DND-41 (cell line): ENCODE data around the gene PDLIM1.

Experiments
- EZH2 ChIP-seq: IDR thresholded peaks from 3 replicates; pipeline ENCODE4 v1.6.1; 2012; ENCODE audit warnings: borderline replicate concordance, low read depth, mild to moderate bottlenecking, moderate library complexity, low read length, inconsistent platforms; ENCODE audit not compliant: severe bottlenecking
- TF ChIP-seq, protein P1 (sequence below): IDR thresholded peaks from 2 replicates; pipeline ENCODE4 v1.5.1; 2012; ENCODE audit warnings: borderline replicate concordance, low read length, moderate library complexity, mild to moderate bottlenecking; ENCODE audit not compliant: poor library complexity, severe bottlenecking; ENCODE audit errors: extremely low read depth

DNA sequence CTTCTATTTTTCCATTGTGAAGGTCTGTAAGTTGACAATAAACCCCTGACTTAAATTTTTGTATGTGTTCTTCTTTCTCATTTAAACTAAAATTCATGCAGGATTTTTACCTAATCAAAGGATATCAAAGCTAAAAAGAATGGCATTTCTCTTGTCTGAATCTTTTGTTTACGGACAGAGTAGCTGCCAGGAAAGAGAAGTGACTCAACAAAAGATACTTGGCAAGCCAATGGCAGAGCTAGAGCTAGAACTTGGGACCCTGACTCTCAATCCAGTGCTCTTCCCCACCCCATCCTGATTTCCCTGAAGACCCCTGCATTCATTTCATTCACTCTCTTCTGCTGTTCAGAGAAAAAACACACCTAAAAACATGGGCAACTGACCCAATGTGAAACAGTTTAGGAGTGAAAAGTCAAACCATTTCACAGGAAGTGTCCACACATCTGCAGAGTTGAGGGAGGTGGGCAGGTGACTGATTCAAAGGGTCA lies 40.2 kb upstream of the PDLIM1 start:
- TF ChIP-seq, protein P1, sequence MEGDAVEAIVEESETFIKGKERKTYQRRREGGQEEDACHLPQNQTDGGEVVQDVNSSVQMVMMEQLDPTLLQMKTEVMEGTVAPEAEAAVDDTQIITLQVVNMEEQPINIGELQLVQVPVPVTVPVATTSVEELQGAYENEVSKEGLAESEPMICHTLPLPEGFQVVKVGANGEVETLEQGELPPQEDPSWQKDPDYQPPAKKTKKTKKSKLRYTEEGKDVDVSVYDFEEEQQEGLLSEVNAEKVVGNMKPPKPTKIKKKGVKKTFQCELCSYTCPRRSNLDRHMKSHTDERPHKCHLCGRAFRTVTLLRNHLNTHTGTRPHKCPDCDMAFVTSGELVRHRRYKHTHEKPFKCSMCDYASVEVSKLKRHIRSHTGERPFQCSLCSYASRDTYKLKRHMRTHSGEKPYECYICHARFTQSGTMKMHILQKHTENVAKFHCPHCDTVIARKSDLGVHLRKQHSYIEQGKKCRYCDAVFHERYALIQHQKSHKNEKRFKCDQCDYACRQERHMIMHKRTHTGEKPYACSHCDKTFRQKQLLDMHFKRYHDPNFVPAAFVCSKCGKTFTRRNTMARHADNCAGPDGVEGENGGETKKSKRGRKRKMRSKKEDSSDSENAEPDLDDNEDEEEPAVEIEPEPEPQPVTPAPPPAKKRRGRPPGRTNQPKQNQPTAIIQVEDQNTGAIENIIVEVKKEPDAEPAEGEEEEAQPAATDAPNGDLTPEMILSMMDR, result no peak
- TF ChIP-seq EZH2, result no peak
